ENCODE data around the gene TES.

TES gene, protein sequence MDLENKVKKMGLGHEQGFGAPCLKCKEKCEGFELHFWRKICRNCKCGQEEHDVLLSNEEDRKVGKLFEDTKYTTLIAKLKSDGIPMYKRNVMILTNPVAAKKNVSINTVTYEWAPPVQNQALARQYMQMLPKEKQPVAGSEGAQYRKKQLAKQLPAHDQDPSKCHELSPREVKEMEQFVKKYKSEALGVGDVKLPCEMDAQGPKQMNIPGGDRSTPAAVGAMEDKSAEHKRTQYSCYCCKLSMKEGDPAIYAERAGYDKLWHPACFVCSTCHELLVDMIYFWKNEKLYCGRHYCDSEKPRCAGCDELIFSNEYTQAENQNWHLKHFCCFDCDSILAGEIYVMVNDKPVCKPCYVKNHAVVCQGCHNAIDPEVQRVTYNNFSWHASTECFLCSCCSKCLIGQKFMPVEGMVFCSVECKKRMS

DNA sequence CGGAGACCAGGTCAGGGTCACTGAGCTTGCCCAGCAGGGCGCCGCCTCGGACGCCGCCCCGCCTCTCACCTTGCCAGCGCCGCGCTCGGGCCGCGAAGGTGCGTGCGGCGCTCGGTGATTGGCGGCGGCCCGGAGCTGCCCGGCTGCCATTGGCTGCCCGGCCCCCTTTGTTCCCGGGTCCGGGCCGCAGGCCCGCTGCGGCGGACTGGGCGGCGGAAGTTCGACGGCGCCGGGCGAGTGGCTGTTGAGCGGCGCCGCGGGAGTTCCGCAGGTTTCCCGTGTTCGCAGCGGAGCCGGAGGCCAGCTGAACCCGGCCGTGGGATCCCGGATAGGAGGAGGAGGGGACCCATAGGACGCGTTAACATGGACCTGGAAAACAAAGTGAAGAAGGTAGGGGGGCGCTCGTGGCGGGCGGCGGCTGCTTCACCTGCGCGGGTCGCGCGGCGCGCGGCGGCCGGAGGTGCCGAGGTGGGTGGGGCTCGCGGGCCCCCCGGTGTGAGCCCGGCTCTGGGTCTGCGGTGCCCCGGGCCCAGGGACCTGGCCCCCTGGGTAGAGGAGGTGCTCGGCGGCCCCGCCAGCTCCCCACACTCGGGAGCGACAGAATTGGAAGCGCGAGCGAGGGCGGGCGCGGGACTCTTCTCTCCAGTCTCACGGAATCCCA lies at the start of gene TES:
Gene TES (plus strand): TSS at position 195 of the 661 bp plus-strand sequence. CDS start 169 bp downstream, at position 364.
- peak; percentile 91 for DNase-seq (ENCODE audit: low spot score)
- in situ Hi-C loops (cut with MboI; ENCODE audit: low pct_unique_long_range_greater_than_20kb, low sequenced_read_pairs, unreplicated experiment), result no loop called here
- TF ChIP-seq, protein P1, sequence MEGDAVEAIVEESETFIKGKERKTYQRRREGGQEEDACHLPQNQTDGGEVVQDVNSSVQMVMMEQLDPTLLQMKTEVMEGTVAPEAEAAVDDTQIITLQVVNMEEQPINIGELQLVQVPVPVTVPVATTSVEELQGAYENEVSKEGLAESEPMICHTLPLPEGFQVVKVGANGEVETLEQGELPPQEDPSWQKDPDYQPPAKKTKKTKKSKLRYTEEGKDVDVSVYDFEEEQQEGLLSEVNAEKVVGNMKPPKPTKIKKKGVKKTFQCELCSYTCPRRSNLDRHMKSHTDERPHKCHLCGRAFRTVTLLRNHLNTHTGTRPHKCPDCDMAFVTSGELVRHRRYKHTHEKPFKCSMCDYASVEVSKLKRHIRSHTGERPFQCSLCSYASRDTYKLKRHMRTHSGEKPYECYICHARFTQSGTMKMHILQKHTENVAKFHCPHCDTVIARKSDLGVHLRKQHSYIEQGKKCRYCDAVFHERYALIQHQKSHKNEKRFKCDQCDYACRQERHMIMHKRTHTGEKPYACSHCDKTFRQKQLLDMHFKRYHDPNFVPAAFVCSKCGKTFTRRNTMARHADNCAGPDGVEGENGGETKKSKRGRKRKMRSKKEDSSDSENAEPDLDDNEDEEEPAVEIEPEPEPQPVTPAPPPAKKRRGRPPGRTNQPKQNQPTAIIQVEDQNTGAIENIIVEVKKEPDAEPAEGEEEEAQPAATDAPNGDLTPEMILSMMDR (IDR thresholded peaks at IDR 0.05; ENCODE audit: extremely low read depth, insufficient read depth, missing control alignments), result peak; percentile 12

DNA sequence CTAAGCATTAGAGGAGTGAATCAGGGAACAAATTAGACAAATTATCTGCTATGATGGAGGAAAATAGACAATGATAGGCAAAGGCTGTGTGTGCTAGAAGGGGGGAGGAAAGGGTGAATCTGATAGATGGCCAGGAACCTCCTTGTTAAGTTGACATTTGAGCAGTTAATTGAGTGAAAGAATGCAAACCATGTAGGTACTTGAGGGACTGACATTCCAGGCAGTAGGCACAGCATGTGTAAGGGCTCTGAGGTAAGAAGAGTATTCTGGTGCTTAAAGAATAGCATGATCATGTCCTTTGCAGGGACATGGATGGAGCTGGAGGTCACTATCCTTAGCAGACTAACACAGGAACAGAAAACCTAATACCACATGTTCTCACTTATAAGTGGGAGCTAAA lies 48.6 kb upstream of the TES start:
- no peak for DNase-seq (ENCODE audit: low spot score)
- TF ChIP-seq, protein P1 (IDR thresholded peaks at IDR 0.05; ENCODE audit: extremely low read depth, insufficient read depth, missing control alignments), result no peak
- in situ Hi-C loops (cut with MboI; ENCODE audit: low pct_unique_long_range_greater_than_20kb, low sequenced_read_pairs, unreplicated experiment), result loop anchor here (10.0 to 25.0 kb wide), 2 partner anchors 423 to 651 kb away; no protein-coding TSS in a partner anchor

DNA sequence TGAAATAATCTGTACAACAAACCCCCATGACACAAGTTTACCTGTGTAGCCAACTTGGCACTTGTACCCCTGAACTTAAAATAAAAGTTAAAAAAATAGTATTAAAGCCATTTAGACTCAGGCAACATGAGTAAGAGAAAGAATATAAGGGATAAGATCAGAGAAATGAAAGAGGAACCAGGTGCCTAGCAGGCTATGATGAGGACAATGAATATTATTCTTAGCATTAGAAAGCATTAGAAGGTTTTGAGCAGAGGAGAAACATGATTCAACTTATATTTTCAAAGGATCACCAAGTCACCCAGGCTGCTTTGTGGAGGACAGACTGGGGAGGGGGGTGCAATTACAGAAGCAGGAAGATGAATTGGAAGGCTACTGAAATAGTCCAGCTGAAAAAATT lies 48.1 kb upstream of the TES start:
- no peak for DNase-seq (ENCODE audit: low spot score)
- in situ Hi-C loops (cut with MboI; ENCODE audit: low pct_unique_long_range_greater_than_20kb, low sequenced_read_pairs, unreplicated experiment), result loop anchor here (10.0 to 25.0 kb wide), 2 partner anchors 423 to 650 kb away; no protein-coding TSS in a partner anchor
- TF ChIP-seq, protein P1 (IDR thresholded peaks at IDR 0.05; ENCODE audit: extremely low read depth, insufficient read depth, missing control alignments), result no peak

DNA sequence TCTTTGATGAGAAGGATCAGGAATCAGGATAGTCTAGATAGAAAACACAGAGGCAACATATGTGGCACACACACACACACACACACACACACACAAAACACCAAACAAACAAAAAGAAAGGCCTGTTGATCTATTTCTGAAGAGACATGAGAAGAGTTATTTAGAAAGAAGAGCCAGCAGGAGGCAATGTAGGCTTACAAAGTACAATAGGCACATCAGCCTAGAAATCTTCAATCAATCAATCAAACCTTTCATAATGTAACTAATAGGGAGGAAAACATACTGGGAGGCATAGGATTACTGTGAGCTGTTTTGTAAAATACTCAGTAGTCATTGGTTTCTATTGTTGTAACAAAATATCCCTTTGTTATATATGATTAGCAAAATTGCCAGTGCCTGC lies 47.3 kb upstream of the TES start:
- TF ChIP-seq, protein P1 (IDR thresholded peaks at IDR 0.05; ENCODE audit: extremely low read depth, insufficient read depth, missing control alignments), result peak; percentile 29
- in situ Hi-C loops (cut with MboI; ENCODE audit: low pct_unique_long_range_greater_than_20kb, low sequenced_read_pairs, unreplicated experiment), result loop anchor here (10.0 to 25.0 kb wide), 2 partner anchors 422 to 649 kb away; no protein-coding TSS in a partner anchor
- DNase-seq (ENCODE audit: low spot score), result no peak

DNA sequence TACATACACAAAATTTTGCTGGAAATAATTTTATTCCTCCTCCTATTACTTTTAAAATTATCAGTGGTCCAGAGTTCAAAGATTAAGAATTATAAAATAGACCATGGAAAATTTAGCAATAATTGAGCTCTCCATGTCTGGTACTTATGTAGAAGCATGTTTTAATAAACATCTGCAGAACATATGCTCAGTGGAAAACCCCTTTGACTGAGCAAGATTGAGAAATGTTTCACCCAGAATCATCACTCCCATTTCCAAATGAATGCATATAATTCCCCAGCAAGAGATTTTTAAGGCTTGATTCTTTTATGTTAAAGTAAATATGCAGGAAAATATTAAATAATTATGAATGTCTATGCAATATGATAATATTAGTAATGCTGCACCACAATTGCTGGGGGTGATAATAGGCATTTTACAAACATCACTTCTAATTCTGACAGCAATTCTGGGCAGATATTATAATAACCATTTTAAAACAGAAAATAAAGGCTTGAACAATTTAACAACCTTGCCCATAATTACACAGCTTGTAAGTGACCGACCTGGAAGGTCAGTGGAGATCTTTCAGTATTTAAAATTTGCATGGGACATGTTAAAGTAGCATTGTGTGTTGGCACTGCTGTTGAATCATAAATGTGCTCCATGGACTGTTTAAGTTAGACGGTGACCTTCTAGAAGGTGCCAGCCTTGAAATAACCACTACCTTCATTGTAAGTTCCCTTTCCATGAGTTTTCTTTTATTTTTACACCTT lies 45.6 kb upstream of the TES start:
- in situ Hi-C loops (cut with MboI; ENCODE audit: low pct_unique_long_range_greater_than_20kb, low sequenced_read_pairs, unreplicated experiment), result loop anchor here (10.0 to 25.0 kb wide), 2 partner anchors 420 to 648 kb away; no protein-coding TSS in a partner anchor
- TF ChIP-seq, protein P1 (IDR thresholded peaks at IDR 0.05; ENCODE audit: extremely low read depth, insufficient read depth, missing control alignments), result no peak
- no peak for DNase-seq (ENCODE audit: low spot score)

DNA sequence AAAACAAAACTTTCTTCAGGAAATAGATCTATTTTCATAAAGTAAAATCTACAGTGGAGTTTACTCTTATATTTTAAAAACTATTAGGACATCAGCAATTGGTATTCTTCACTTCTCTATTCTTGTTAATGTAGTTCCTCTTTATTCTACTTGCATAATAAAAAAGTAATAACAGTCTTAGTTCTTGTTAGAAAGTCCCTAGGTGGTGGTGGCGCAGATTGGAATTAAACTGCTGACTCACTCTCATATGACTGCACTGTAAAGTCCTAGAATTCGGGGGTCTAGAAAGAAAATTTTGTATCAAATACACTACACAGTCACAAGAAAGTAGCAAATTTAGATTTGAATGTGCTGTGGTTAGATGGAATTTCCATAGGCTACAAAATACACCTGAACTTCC lies 44.6 kb upstream of the TES start:
- in situ Hi-C loops (cut with MboI; ENCODE audit: low pct_unique_long_range_greater_than_20kb, low sequenced_read_pairs, unreplicated experiment), result loop anchor here (10.0 to 25.0 kb wide), 2 partner anchors 419 to 647 kb away; no protein-coding TSS in a partner anchor
- no peak for DNase-seq (ENCODE audit: low spot score)
- TF ChIP-seq, protein P1 (IDR thresholded peaks at IDR 0.05; ENCODE audit: extremely low read depth, insufficient read depth, missing control alignments), result no peak
